Activated T-cell treated with anti-CD3 and anti-CD28 coated beads, Interleukin-2, amount 50 U/mL, for 24 hours (primary cell): ENCODE results near the gene CLTC.
"Not testable (repeated sequence)": the region's sequence is repeated elsewhere in the genome, so short reads cannot be mapped to it uniquely, and the experiment has no call there.

ENCODE experiments used
- DNase-seq: peaks from one replicate; pipeline ENCODE4 v3.0.0-alpha.2; 2020
- H3K27ac Mint-ChIP-seq: 2 replicates; pipeline ENCODE4 v1.8.0; 2020; ENCODE audit warnings: mild to moderate bottlenecking, mixed read lengths
- H3K27me3 Mint-ChIP-seq: 2 replicates; pipeline ENCODE4 v1.8.0; 2020; ENCODE audit warnings: mixed read lengths
- H3K36me3 Mint-ChIP-seq: 2 replicates; pipeline ENCODE4 v1.8.0; 2020; ENCODE audit warnings: low read depth, mixed read lengths
- H3K4me1 Mint-ChIP-seq: 2 replicates; pipeline ENCODE4 v1.8.0; 2020; ENCODE audit warnings: low read depth, mixed read lengths
- H3K4me3 Mint-ChIP-seq: 2 replicates; pipeline ENCODE4 v1.8.0; 2020; ENCODE audit warnings: mild to moderate bottlenecking, moderate library complexity, mixed read lengths
- H3K9me3 Mint-ChIP-seq: 2 replicates; pipeline ENCODE4 v1.8.0; 2020; ENCODE audit warnings: mixed read lengths

Gene CLTC

DNA sequence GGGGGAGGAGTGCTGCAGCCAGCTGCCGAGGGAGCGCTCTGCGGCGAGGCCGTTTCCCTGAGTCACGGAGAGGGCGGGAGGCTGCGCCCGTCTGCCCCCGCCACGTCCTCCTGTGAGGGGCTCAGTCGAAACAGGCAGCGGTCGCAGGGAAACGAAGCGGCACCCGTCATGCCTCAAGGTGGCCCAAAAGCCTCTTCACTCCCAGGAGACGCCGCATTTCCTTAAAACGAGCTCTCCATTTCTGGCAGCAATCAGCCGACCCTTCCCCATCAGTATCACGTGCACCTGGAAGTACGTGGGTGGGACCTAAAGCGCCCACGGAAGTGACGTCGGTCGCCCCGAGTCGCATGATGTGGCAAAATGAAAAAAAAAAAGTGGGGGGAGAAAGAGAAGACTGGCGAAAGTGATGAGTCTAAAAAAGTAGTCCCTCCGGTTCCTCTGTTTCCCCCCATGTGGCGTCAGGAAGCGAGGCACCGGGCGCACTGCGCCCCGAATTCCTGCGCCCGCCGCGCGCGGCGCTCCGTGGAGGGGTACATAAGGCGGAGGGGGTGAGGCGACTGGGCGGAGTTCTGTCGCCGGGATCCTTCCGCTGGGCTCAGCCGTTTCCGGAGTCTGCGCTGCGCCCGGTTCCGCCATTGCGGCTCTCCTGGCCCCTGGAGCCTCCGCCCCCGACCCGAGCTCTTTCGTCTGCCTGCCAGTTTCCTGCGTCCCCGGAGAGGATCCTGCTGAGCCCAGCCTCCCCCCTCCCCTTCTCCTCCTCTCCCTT lies at the start of gene CLTC:
Gene CLTC, plus strand, starts transcription at position 598 of the 766 bp plus-strand sequence. CDS start 237 bp downstream, outside the sequence.
- peak within 1 kb of the TSS; percentile 96 for H3K4me3 Mint-ChIP-seq
- peak; percentile 96 for DNase-seq
- peaks cover 54% of the 10 kb centered on the region for H3K36me3 Mint-ChIP-seq
- H3K27ac Mint-ChIP-seq = peak within 1 kb of the TSS; percentile 100
- peaks cover 56% of the 10 kb centered on the region for H3K4me1 Mint-ChIP-seq
- H3K27me3 Mint-ChIP-seq = no peaks in the 10 kb centered on the region
- H3K9me3 Mint-ChIP-seq = no peaks in the 10 kb centered on the region

DNA sequence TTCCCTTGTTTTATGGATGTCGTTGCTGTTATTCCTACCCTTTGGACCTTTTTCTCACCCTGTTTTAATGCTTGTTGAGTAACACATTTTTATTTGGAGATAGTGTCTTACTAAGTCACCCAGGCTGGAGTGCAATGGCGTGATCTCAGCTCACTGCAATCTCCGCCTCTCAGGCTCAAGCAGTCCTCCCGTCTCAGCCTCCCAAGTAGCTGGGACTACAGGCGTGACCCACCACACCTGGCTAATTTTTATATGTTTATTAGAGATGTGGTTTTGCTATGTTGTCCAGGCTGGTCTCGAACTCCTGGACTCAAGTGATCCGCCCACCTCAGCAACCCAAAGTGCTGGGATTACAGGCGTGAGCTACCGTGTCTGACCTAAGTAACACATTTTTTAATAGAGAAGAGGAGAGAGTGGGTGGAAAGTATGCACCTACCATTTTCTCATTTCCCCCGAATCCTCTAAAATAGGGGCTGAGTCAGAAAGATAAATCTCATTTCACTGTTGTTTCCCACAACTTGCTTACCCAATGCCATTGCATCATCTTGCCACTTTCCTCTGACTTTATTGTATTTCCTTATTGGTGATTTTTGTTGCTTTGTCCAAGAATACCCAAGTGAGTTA lies 47.3 kb upstream of the CLTC start:
- peak; percentile 40 for DNase-seq
- peaks cover 32% of the 10 kb centered on the region for H3K36me3 Mint-ChIP-seq
- H3K27ac Mint-ChIP-seq = peak overlapping the region; percentile 93

DNA sequence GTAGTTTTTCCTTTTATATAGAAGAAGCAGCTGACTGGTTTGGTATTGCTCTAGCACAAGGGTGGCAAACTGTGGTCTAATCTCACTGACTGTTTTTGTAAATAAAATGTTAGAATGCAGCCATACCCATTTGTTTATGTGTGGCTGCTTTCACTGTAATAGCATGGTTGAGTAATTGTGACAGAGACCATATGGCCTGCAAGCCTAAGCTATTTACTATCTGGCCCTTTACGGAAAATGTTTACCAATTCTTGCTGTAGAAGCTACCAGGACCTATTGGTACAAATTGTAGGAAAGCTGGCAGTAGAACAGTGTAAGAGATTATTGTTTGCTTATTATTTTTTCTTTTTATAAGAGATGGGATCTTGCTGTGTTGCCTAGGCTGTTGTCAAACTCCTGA lies 35.5 kb upstream of the CLTC start:
- not testable (repeated sequence) for DNase-seq, H3K27me3 Mint-ChIP-seq, H3K4me1 Mint-ChIP-seq, H3K4me3 Mint-ChIP-seq, H3K9me3 Mint-ChIP-seq, H3K27ac Mint-ChIP-seq
- peaks cover 13% of the 10 kb centered on the region for H3K36me3 Mint-ChIP-seq

More for the DNA sequence above, 47.3 kb upstream of the CLTC start:
- H3K4me3 Mint-ChIP-seq = peak overlapping the region; percentile 11
- no peaks in the 10 kb centered on the region for H3K9me3 Mint-ChIP-seq
- H3K27me3 Mint-ChIP-seq = no peaks in the 10 kb centered on the region
- peaks cover 24% of the 10 kb centered on the region for H3K4me1 Mint-ChIP-seq

DNA sequence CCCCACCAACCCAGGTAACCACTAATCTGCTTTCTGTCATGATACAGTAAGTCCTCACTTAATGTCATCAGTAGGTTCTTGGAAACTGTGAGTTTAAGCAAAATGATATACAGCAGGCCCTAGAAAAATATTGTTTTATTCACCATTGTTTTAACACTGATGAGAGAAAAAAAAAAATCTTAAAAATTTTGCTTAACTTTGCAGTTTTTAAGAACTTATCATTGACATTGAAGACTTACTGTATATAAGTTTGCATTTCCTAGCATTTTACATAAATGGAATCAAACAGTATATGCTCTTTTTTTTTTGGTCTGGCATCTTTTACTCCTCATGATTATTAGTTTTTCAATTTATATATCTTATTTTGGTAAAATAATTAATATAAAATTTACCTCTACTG lies 19.5 kb upstream of the CLTC start:
- H3K4me1 Mint-ChIP-seq = peaks cover 15% of the 10 kb centered on the region
- H3K4me3 Mint-ChIP-seq = no peak overlapping the region
- H3K27ac Mint-ChIP-seq = peak overlapping the region; percentile 10
- DNase-seq = no peak
- no peaks in the 10 kb centered on the region for H3K9me3 Mint-ChIP-seq
- no peaks in the 10 kb centered on the region for H3K27me3 Mint-ChIP-seq
- H3K36me3 Mint-ChIP-seq = peaks cover 47% of the 10 kb centered on the region

DNA sequence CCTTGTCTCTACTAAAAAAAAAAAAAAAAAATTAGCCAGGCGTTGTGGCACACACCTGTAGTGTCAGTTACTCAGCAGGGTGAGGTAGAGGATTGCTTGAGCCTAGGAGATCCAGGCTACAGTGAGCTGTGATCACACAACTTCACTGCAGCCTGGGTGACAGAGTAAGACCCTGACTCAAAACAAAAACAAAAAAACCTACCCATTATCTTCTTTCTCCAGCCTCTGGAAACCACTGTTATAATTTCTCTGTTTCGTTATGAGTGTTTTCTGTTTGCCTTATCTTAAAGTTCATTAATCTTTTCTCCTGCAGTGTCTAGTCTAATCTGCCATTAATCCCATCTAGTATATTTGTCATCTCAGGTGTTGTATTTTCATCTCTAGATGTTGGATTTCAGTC lies 18.6 kb upstream of the CLTC start:
- H3K27ac Mint-ChIP-seq = peak overlapping the region; percentile 83
- H3K27me3 Mint-ChIP-seq = no peaks in the 10 kb centered on the region
- H3K4me3 Mint-ChIP-seq = no peak overlapping the region
- DNase-seq = no peak
- H3K4me1 Mint-ChIP-seq = peaks cover 15% of the 10 kb centered on the region
- no peaks in the 10 kb centered on the region for H3K9me3 Mint-ChIP-seq
- H3K36me3 Mint-ChIP-seq = peaks cover 57% of the 10 kb centered on the region

DNA sequence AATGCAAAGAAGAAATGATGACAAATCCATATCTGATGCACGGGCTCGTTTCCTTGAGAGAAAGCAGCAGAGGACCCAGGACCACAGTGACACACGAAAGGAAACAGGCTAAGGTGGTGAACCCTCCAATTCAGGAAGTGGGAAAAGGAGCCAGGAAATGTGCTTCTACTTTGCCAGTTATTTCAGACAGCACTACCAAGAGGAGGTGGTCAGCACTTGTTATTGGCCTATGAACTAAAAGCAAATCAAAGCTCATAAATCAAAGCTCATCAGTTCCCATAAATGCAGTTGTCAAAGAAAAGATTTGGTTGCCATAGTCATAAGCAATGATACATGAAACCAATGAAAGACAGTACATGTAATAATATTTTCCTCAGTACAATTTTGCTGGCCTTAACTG lies 12.6 kb upstream of the CLTC start:
- DNase-seq = no peak
- no peak overlapping the region for H3K27ac Mint-ChIP-seq
- no peak overlapping the region for H3K4me3 Mint-ChIP-seq
- H3K27me3 Mint-ChIP-seq = no peaks in the 10 kb centered on the region
- no peaks in the 10 kb centered on the region for H3K9me3 Mint-ChIP-seq
- H3K36me3 Mint-ChIP-seq = peaks cover 78% of the 10 kb centered on the region
- H3K4me1 Mint-ChIP-seq = peaks cover under 1% of the 10 kb centered on the region

DNA sequence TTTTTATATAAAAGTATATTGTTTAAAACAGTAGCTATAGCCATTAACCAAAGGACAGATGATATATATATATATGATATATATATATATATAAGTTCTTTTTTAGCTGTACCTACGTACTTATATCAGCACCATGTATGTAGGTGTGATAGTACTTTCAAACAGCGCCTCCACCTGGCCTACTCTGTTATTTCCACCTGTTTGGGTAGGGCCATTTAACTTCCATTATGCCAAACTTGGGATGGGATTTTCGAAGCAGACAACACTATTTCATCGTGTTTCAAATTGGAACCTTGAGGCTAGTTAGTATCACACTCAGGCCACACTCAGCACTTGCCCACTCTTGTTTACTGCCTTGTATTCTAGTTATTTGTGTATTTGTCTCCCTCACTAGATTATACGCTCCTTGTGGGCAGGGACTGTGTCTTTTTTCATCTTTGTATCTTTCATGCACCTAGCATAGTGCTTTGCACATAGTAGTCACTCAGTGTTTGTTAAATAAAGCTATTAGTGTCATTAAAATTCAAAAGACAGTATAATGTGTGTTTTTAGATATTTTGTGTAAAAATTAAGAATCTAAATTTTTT lies 11.8 kb upstream of the CLTC start:
- no peak for DNase-seq
- no peaks in the 10 kb centered on the region for H3K27me3 Mint-ChIP-seq
- no peaks in the 10 kb centered on the region for H3K9me3 Mint-ChIP-seq
- no peaks in the 10 kb centered on the region for H3K4me1 Mint-ChIP-seq
- H3K36me3 Mint-ChIP-seq = peaks cover 70% of the 10 kb centered on the region
- no peak overlapping the region for H3K27ac Mint-ChIP-seq
- H3K4me3 Mint-ChIP-seq = no peak overlapping the region

DNA sequence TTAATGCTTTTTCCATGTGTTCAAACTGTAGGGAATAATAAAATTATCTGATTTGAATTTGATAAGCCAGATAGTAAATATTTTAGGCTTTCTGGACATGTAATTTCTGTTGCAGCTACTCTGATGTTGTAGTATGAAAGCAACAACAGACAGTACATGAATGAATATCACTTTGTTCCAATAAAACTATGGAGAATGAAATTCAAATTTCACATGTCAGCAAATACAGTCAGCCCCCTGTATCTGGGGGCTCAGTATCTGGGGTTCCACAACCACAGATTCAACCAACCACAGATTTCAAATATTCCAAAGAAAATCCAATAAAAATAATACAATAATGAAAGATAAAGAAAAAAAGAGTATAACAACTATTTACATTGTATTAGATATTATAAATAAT lies 8.2 kb upstream of the CLTC start:
- Mint-ChIP-seq H3K9me3 (no peaks in the 10 kb centered on the region), H3K4me3 (no peak overlapping the region), H3K27me3 (no peaks in the 10 kb centered on the region), H3K4me1 (no peaks in the 10 kb centered on the region), H3K27ac (no peak overlapping the region), H3K36me3 (peaks cover 37% of the 10 kb centered on the region)
- DNase-seq = no peak

DNA sequence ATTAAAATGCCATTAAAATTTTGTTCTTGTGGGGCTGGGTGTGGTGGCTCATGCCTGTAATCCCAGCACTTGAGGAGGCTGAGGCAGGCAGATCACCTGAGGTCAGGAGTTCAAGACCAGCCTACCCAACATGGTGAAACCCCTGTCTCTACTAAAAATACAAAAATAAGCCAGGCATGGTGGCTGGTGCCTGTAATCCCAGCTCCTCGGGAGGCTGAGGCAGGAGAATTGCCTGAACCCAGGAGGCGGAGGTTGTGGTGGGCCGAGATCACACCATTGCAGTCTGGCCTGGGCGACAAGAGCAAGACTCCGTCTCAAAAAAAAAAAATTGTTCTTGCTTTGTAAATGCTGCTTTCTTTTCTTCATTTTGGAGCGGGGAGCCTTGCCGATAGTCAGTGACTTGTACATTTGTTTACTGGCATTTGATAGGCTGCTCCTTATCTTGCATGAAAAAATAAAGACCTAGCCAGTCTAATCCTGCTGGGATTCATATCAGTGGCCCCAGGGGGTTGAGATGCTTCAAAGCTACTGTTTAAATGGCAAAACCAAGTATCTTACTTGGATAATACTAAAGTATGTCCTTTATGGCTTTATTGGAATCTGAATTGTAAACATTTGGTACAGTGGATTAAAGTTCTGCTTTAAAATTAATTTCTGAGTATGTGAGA lies 3.3 kb upstream of the CLTC start:
- peaks cover 28% of the 10 kb centered on the region for H3K36me3 Mint-ChIP-seq
- peaks cover 31% of the 10 kb centered on the region for H3K4me1 Mint-ChIP-seq
- no peaks in the 10 kb centered on the region for H3K27me3 Mint-ChIP-seq
- no peak overlapping the region for H3K27ac Mint-ChIP-seq
- no peak overlapping the region for H3K4me3 Mint-ChIP-seq
- DNase-seq = no peak
- no peaks in the 10 kb centered on the region for H3K9me3 Mint-ChIP-seq

DNA sequence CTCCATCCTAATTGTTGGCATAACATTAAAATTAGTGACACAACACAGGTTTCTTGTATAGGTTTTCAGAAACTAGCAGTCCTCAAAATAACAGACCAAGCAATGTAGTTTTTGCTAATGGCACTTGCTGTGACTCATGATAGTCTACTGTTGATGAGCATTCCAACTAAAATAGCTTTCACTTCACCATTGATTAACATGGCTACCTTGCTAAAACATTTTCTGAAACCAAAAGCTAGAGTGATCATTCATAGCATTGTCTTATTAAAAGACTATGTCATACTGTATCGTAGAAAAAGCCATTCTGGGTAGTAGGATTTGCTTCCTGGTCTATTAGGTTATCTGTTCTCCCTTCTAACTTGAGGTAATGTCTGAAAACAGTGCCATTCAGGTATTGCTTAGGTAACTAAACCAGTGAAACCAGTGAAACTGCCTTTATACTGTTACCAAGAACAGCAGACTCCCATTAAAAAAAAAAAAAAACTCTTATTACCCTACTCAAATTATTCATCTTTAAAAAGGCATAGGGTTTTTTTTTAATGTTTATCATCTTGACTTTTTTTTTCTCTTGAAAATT lies 2.5 kb upstream of the CLTC start:
- Mint-ChIP-seq H3K9me3 (no peaks in the 10 kb centered on the region), H3K4me3 (peak overlapping the region; percentile 96), H3K36me3 (peaks cover 35% of the 10 kb centered on the region), H3K27ac (peak overlapping the region; percentile 100), H3K27me3 (no peaks in the 10 kb centered on the region), H3K4me1 (peaks cover 39% of the 10 kb centered on the region)
- no peak for DNase-seq

DNA sequence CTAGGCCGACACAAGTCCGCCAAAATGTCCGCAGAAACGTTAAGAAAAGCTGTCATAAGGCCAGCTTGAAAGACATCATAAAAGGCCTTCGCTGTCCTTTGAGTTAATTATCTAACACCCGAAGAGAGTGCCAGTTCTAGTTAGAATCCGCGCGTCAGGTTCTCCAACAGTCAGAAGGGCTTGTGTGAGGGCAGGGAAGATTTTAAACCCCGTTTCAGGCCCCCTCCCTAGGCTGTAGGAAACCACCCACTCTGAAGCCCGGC lies 729 bp upstream of the CLTC start:
- Mint-ChIP-seq H3K9me3 (no peaks in the 10 kb centered on the region), H3K27ac (peak overlapping the region; percentile 100), H3K27me3 (no peaks in the 10 kb centered on the region), H3K4me1 (peaks cover 53% of the 10 kb centered on the region), H3K36me3 (peaks cover 50% of the 10 kb centered on the region), H3K4me3 (peak overlapping the region; percentile 96)
- DNase-seq = no peak

DNA sequence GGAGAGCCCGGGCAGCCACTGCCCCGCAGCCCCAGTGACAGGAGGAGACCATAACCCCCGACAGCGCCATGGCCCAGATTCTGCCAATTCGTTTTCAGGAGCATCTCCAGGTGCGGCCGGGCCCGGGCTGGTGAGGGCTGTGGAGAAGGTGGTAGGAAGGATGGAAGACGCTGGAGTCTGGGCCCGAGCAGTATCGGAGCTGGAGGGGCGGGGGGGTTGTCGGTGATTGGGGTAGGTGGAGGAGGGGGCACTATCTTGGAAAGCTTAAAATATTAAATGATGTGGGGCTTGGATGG lies 317 bp downstream of the CLTC start:
- Mint-ChIP-seq H3K4me3 (peak overlapping the region; percentile 96), H3K27ac (peak overlapping the region; percentile 100), H3K9me3 (no peaks in the 10 kb centered on the region), H3K27me3 (no peaks in the 10 kb centered on the region), H3K4me1 (peaks cover 56% of the 10 kb centered on the region), H3K36me3 (peaks cover 55% of the 10 kb centered on the region)
- DNase-seq = no peak

DNA sequence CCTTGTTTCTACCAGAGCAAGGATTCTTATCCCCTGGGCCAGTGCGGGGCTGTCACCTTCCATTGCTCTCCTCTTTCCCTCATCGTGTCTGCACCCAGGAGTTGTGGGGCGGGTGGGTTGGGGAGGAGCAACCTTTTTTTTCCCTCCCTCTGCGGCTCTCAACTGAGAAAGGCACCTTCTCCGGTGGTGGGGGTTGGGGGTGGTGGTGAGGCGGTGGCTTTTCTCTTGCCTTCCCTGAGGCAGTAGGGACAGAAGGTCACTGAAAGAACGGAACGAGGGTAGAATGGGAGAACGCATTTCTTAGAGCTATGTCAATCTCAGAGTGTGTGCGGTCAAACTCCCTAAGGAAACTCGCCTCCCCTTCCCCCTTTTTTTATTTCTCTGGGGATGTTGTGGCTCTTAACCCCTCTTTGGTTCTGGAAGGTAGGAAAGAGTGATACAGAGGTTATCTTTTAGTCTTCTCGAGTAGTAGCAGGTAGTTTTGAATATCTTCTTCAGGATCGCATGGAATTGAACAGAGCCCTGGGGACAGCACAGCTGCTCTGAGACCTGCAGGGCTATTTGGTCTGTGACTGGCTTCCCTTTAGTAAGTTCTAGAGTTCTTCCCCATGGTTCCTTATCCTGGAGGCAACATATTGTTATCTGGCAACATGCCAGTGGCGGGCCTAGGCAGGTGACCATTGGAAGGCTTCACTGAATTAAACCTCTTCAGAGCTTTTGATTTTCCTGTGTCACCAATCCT lies 994 bp downstream of the CLTC start:
- Mint-ChIP-seq H3K27me3 (no peaks in the 10 kb centered on the region), H3K9me3 (no peaks in the 10 kb centered on the region), H3K27ac (peak overlapping the region; percentile 100), H3K36me3 (peaks cover 59% of the 10 kb centered on the region), H3K4me3 (peak overlapping the region; percentile 96), H3K4me1 (peaks cover 61% of the 10 kb centered on the region)
- DNase-seq = peak; percentile 56

DNA sequence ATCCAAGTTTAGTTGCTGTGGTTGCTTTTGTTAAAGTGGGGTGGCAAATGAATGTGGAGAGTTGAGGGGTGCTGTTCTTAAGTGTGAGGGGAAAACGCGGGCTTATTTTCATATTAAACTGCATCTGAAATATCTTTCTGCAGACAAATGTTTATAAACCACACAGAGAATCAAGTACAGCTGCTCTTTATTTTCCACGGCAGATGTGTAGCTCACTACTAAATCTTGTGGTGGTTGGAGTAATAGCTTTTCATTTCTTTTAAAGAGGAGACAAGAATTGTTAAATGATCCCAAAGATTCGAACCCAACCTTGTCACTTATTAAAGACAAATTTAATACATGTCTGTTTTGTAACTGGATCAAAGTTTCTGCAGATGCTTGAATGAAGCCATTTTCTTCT lies 2.1 kb downstream of the CLTC start:
- H3K27me3 Mint-ChIP-seq = no peaks in the 10 kb centered on the region
- peak overlapping the region; percentile 35 for H3K27ac Mint-ChIP-seq
- no peaks in the 10 kb centered on the region for H3K9me3 Mint-ChIP-seq
- peaks cover 67% of the 10 kb centered on the region for H3K36me3 Mint-ChIP-seq
- DNase-seq = no peak
- peaks cover 69% of the 10 kb centered on the region for H3K4me1 Mint-ChIP-seq
- H3K4me3 Mint-ChIP-seq = peak overlapping the region; percentile 96
